ENCODE data around the gene CNKSR3. TPM values are rescaled to one million over a fixed set of nuclear protein-coding genes. Genes with fewer than 3 reads are reported as not detected.

The CNKSR3 gene
- total and polyA plus RNA-seq, 2 experiments from 2014 or later: 1.9 to 5.7 TPM

GRCh38 chr6:154352898-154353585, 157.4 kb downstream of the CNKSR3 start (continued):
- no peak for TF ChIP-seq EZH2 (IDR thresholded peaks at IDR 0.05; ENCODE audit: low read depth, unreplicated experiment)
- TF ChIP-seq JUNB (IDR thresholded peaks at IDR 0.05; ENCODE audit: unreplicated experiment): no peak
- TF ChIP-seq, protein P1, sequence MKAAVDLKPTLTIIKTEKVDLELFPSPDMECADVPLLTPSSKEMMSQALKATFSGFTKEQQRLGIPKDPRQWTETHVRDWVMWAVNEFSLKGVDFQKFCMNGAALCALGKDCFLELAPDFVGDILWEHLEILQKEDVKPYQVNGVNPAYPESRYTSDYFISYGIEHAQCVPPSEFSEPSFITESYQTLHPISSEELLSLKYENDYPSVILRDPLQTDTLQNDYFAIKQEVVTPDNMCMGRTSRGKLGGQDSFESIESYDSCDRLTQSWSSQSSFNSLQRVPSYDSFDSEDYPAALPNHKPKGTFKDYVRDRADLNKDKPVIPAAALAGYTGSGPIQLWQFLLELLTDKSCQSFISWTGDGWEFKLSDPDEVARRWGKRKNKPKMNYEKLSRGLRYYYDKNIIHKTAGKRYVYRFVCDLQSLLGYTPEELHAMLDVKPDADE (IDR thresholded peaks at IDR 0.05): no peak
- no peak for TF ChIP-seq ZNF331 (CRISPR knock-in tag; IDR thresholded peaks at IDR 0.05; ENCODE audit: low read depth)
- no peak for TF ChIP-seq NANOG (IDR thresholded peaks at IDR 0.05; ENCODE audit: borderline replicate concordance)
- TF ChIP-seq CREB1 (CRISPR knock-in tag; IDR thresholded peaks at IDR 0.05; ENCODE audit: low read depth): no peak
- TF ChIP-seq ZNF114 (CRISPR knock-in tag; IDR thresholded peaks at IDR 0.05): no peak
- TF ChIP-seq STAT1 (IDR thresholded peaks at IDR 0.05; ENCODE audit: unreplicated experiment): no peak
- no peak for TF ChIP-seq EZH2phosphoT487 (IDR thresholded peaks at IDR 0.05; ENCODE audit: unreplicated experiment)
- no peak for TF ChIP-seq CTCF (conservative IDR thresholded peaks at IDR 0.05; ENCODE audit: low read depth in 2 of 2)

GRCh38 chr6:154350293-154350692, 160.2 kb downstream of the CNKSR3 start:
- H3K9me2 ChIP-seq (ENCODE audit: insufficient read depth): no peaks in the 10 kb centered on the region
- ATAC-seq: no peak
- H3K27ac Mint-ChIP-seq: no peak overlapping the region
- no peak for DNase-seq (ENCODE audit: low spot score)
- H3K4me3 Mint-ChIP-seq: no peak overlapping the region
- TF ChIP-seq ZNF331 (CRISPR knock-in tag; IDR thresholded peaks at IDR 0.05; ENCODE audit: low read depth) (no peak), ZNF114 (CRISPR knock-in tag; IDR thresholded peaks at IDR 0.05) (no peak)
- H3K4me1 Mint-ChIP-seq: no peaks in the 10 kb centered on the region
- no peaks in the 10 kb centered on the region for H3K4me1 ChIP-seq (ENCODE audit: insufficient read depth)
- H3K4me2 ChIP-seq: no peak overlapping the region
- H3F3A ChIP-seq (replicated peaks; ENCODE audit: low read depth): no peaks in the 10 kb centered on the region
- no peaks in the 10 kb centered on the region for H3K27me3 Mint-ChIP-seq (ENCODE audit: insufficient read depth, low read depth, poor library complexity)
- H3K4me3 ChIP-seq: no peak overlapping the region
- H3K36me3 ChIP-seq (ENCODE audit: insufficient read depth): no peaks in the 10 kb centered on the region
- no peaks in the 10 kb centered on the region for H3K79me2 ChIP-seq (replicated peaks; ENCODE audit: insufficient read depth)
- no peak overlapping the region for H3K27ac ChIP-seq (ENCODE audit: low read depth)
- no peaks in the 10 kb centered on the region for H3K36me3 Mint-ChIP-seq (ENCODE audit: low read depth)
- H3K27me3 ChIP-seq (ENCODE audit: insufficient read depth): no peaks in the 10 kb centered on the region
- H4K20me1 ChIP-seq (replicated peaks; ENCODE audit: insufficient read depth): no peaks in the 10 kb centered on the region
- H3K9me3 Mint-ChIP-seq: peaks cover 7% of the 10 kb centered on the region; the same call in 2 of the 3 replicates
- no peak overlapping the region for H2AFZ ChIP-seq

DNA sequence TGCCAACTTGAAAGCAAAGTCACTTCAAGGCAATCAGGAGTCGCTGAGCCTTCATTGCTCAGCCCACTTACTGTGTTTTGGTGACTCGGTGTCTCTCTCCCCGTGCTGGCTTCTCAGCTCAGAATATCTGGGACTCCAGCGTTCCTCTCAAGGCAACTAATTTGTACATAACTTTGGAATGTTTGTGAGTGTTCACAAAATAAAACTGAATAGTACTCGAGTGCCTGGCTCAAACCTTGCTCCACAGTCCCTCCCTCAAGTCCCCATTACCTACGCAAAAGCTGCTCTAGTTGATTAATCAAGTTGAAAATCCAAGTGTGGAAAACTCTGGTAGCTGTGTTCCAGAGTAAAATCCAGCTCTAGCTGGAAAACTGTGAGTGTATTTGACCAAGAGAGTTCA, 162.5 kb downstream of the CNKSR3 start:
- Histone ChIP-seq H3K9me2 (ENCODE audit: insufficient read depth) (peaks cover 8% of the 10 kb centered on the region; the same call in 1 of the 2 replicates), H3K36me3 (ENCODE audit: insufficient read depth) (no peaks in the 10 kb centered on the region), H3K4me2 (no peak overlapping the region), H3K27me3 (ENCODE audit: insufficient read depth) (no peaks in the 10 kb centered on the region), H3K79me2 (replicated peaks; ENCODE audit: insufficient read depth) (no peaks in the 10 kb centered on the region), H4K20me1 (replicated peaks; ENCODE audit: insufficient read depth) (no peaks in the 10 kb centered on the region), H3K4me3 (no peak overlapping the region), H3F3A (replicated peaks; ENCODE audit: low read depth) (no peaks in the 10 kb centered on the region), H3K27ac (ENCODE audit: low read depth) (no peak overlapping the region), H3K4me1 (ENCODE audit: insufficient read depth) (peaks cover 10% of the 10 kb centered on the region; the same call in 1 of the 2 replicates), H2AFZ (peak overlapping the region; percentile 48; the same call in 1 of the 2 replicates)
- H3K4me3 Mint-ChIP-seq: no peak overlapping the region
- H3K27me3 Mint-ChIP-seq (ENCODE audit: insufficient read depth, low read depth, poor library complexity): peaks cover 1% of the 10 kb centered on the region
- peaks cover 10% of the 10 kb centered on the region; the same call in 2 of the 3 replicates for H3K9me3 Mint-ChIP-seq
- ATAC-seq (no peak), DNase-seq (ENCODE audit: low spot score) (no peak)
- no peaks in the 10 kb centered on the region; the same call in 2 of the 3 replicates for H3K36me3 Mint-ChIP-seq (ENCODE audit: low read depth)
- no peak overlapping the region for H3K27ac Mint-ChIP-seq
- peaks cover 14% of the 10 kb centered on the region for H3K4me1 Mint-ChIP-seq
- no peak for TF ChIP-seq CREB1 (CRISPR knock-in tag; IDR thresholded peaks at IDR 0.05; ENCODE audit: low read depth)
- no peak for TF ChIP-seq EZH2phosphoT487 (IDR thresholded peaks at IDR 0.05; ENCODE audit: unreplicated experiment)
- no peak for TF ChIP-seq STAT1 (IDR thresholded peaks at IDR 0.05; ENCODE audit: unreplicated experiment)
- TF ChIP-seq ZNF331 (CRISPR knock-in tag; IDR thresholded peaks at IDR 0.05; ENCODE audit: low read depth): no peak
- no peak for TF ChIP-seq EZH2 (IDR thresholded peaks at IDR 0.05; ENCODE audit: low read depth, unreplicated experiment)
- TF ChIP-seq JUNB (IDR thresholded peaks at IDR 0.05; ENCODE audit: unreplicated experiment): no peak
- no peak for TF ChIP-seq ZNF114 (CRISPR knock-in tag; IDR thresholded peaks at IDR 0.05)
- TF ChIP-seq REST (IDR thresholded peaks at IDR 0.05; ENCODE audit: unreplicated experiment): no peak
- no peak for TF ChIP-seq POLR2AphosphoS5 (IDR thresholded peaks at IDR 0.05; ENCODE audit: low read depth)
- no peak for TF ChIP-seq CTCF (conservative IDR thresholded peaks at IDR 0.05; ENCODE audit: low read depth in 2 of 2)
- TF ChIP-seq NANOG (IDR thresholded peaks at IDR 0.05; ENCODE audit: borderline replicate concordance): no peak

All from GM23338 (cell line).